Left lung (tissue), 10 donors: ENCODE measurements around the gene SUSD3. TPM values are rescaled to one million over a fixed set of nuclear protein-coding genes. Genes with fewer than 3 reads are reported as not detected.
A peak's percentile ranks its signal among the peaks of the same experiment; 100 is the strongest.

Experiments
- ATAC-seq: fragments of 200-7000 bp; cut with Tn5 transposase; one replicate; pipeline ENCODE4 v1.9.1; 2020; ENCODE audit warnings: moderate library complexity
- DNase-seq, 4 donors: peaks; one replicate each; pipeline ENCODE4 v3.0.0-alpha.2; 2013 to 2020
- H3K27ac ChIP-seq, 2 donors: fragments of 200-600 bp; sonication (generic) in 1 of 2; one replicate each; pipeline versions ENCODE4 v1.5.0 to v1.8.0; 2020 to 2021
- H3K27me3 ChIP-seq, 2 donors: fragments of 200-600 bp; sonication (generic) in 1 of 2; one replicate each; pipeline versions ENCODE4 v1.5.0 to v1.8.0; 2020 to 2021
- H3K36me3 ChIP-seq, 2 donors: fragments of 200-600 bp; sonication (generic) in 1 of 2; one replicate each; pipeline versions ENCODE4 v1.5.0 to v1.8.0; 2020 to 2021
- H3K4me1 ChIP-seq, 2 donors: fragments of 200-600 bp; one replicate each; pipeline ENCODE4 v1.8.0; 2021
- H3K4me3 ChIP-seq, 2 donors: fragments of 200-600 bp; sonication (generic) in 1 of 2; one replicate each; pipeline versions ENCODE4 v1.5.0 to v1.8.0; 2020 to 2021; ENCODE audit warnings: mild to moderate bottlenecking in 1 of 2
- H3K9me3 ChIP-seq, 2 donors: fragments of 200-600 bp; sonication (generic) in 1 of 2; one replicate each; pipeline versions ENCODE4 v1.5.0 to v1.8.0; 2020 to 2021
- CTCF ChIP-seq, 2 donors: fragments of 200-600 bp; sonication (generic) in 1 of 2; IDR thresholded peaks; one replicate each; pipeline versions ENCODE4 v1.5.0 to v1.8.0; 2021; ENCODE audit warnings: antibody characterized with exemption in 2 of 2
- intact Hi-C, 2 donors: fragments of 100-400 bp; cut with DNase I; formaldehyde crosslinking; loops; one replicate each; pipeline versions ENCODE4 v1.11.2 to v1.14.2; 2022
- polyA plus RNA-seq, 6 donors: library from polyadenylated mRNA; unstranded; fragments of 120-200 nt; gene quantifications; one replicate each; pipeline ENCODE4 v1.2.1, GENCODE V29; 2013; ENCODE audit not compliant: insufficient read length in 6 of 6
- total RNA-seq, 2 donors: library from RNA; stranded (reverse); fragmentation: NEBNext Ultra II Directional; extraction: Animal tissue kit (Norgen Biotek cat#: 25700); gene quantifications; one replicate each; pipeline ENCODE4 v1.2.1, GENCODE V29; 2021
- donor health status: DM: no; HTN: yes; CAD: no.
- donor health status: DM: no; HTN: no; CAD: no.

SUSD3 gene
- total and polyA plus RNA-seq, 8 donors: 2.6 to 12.1 (median 5.3) TPM

- peaks cover 0 to 59% of the 10 kb centered on the region in 2 donors for H3K4me1 ChIP-seq
- DNase-seq: peak in 1 of 4 donors; percentile 57
- H3K4me3 ChIP-seq: no peak overlapping the region
- H3K36me3 ChIP-seq: peaks cover 0 to 62% of the 10 kb centered on the region in 2 donors
- no peak for ATAC-seq
- intact Hi-C loops: no loop called here
- H3K27me3 ChIP-seq: no peaks in the 10 kb centered on the region
- peak overlapping the region in 1 of 2 donors; percentile 64 for H3K27ac ChIP-seq
- no peak for TF ChIP-seq CTCF (IDR thresholded peaks at IDR 0.05)
- H3K9me3 ChIP-seq: no peaks in the 10 kb centered on the region
Observed at GRCh38 chr9:93032545-93032944, 26.0 kb upstream of the SUSD3 start.

GRCh38 chr9:93033531-93033930, 25.0 kb upstream of the SUSD3 start:
- Histone ChIP-seq H3K4me3 (no peak overlapping the region), H3K27ac (no peak overlapping the region), H3K9me3 (no peaks in the 10 kb centered on the region), H3K4me1 (peaks cover 0 to 60% of the 10 kb centered on the region in 2 donors), H3K27me3 (no peaks in the 10 kb centered on the region), H3K36me3 (peaks cover 0 to 62% of the 10 kb centered on the region in 2 donors)
- intact Hi-C loops: no loop called here
- TF ChIP-seq CTCF (IDR thresholded peaks at IDR 0.05): no peak
- ATAC-seq: no peak
- DNase-seq: peak in 1 of 4 donors; percentile 21

- peak in 1 of 4 donors; percentile 76 for DNase-seq
- intact Hi-C loops: no loop called here
- no peak for ATAC-seq
- no peaks in the 10 kb centered on the region for H3K27me3 ChIP-seq
- TF ChIP-seq CTCF (IDR thresholded peaks at IDR 0.05): no peak
- no peak overlapping the region for H3K4me3 ChIP-seq
- H3K9me3 ChIP-seq: no peaks in the 10 kb centered on the region
- peaks cover 0 to 56% of the 10 kb centered on the region in 2 donors for H3K36me3 ChIP-seq
- peaks cover 0 to 55% of the 10 kb centered on the region in 2 donors for H3K4me1 ChIP-seq
- H3K27ac ChIP-seq: no peak overlapping the region
Observed at GRCh38 chr9:93035106-93035660, 23.3 kb upstream of the SUSD3 start.

GRCh38 chr9:93035821-93036351, 22.6 kb upstream of the SUSD3 start:
- DNase-seq (peak in 1 of 4 donors; percentile 58), ATAC-seq (no peak)
- no peak for TF ChIP-seq CTCF (IDR thresholded peaks at IDR 0.05)
- Histone ChIP-seq H3K27me3 (no peaks in the 10 kb centered on the region), H3K4me1 (peaks cover 0 to 55% of the 10 kb centered on the region in 2 donors), H3K36me3 (peaks cover 0 to 52% of the 10 kb centered on the region in 2 donors), H3K9me3 (no peaks in the 10 kb centered on the region), H3K4me3 (no peak overlapping the region), H3K27ac (no peak overlapping the region)
- intact Hi-C loops: no loop called here

- peak overlapping the region in 1 of 2 donors; percentile 70 for H3K27ac ChIP-seq
- peak in 1 of 4 donors; percentile 68 for DNase-seq
- no peaks in the 10 kb centered on the region for H3K27me3 ChIP-seq
- TF ChIP-seq CTCF (IDR thresholded peaks at IDR 0.05): no peak
- H3K36me3 ChIP-seq: peaks cover 0 to 41% of the 10 kb centered on the region in 2 donors
- no peaks in the 10 kb centered on the region for H3K9me3 ChIP-seq
- intact Hi-C loops: no loop called here
- no peak overlapping the region for H3K4me3 ChIP-seq
- H3K4me1 ChIP-seq: peaks cover 0 to 45% of the 10 kb centered on the region in 2 donors
- ATAC-seq: no peak
Observed at GRCh38 chr9:93036887-93037475, 21.5 kb upstream of the SUSD3 start.
